Measurements from ENCODE around the gene RIMBP3C.
"Not testable (repeated sequence)": the region's sequence is repeated elsewhere in the genome, so short reads cannot be mapped to it uniquely, and the experiment has no call there.

The RIMBP3C gene

GRCh38 chr22:21571679-21572078, 20.4 kb upstream of the RIMBP3C start:
- DNase-seq = no peak

DNA sequence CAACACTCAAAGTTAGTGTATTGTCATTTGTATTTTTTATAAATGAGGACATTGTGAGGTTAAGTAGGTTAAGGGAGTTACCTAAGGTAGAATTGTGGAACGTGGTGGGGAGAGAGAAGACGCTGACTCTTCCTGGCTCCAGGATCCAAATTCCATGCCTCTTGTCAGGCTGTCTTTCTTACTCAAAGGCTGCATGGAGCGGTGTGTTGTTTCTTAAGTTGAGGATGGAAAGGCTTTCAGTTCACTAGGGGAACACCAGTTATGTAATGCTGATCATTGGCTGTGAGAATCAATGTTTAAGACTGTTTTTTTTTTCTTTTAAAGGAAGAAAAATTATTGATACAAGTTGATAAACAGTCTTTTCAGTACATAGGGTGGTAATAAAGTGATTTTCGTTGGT, 19.1 kb upstream of the RIMBP3C start:
- DNase-seq = no peak

GRCh38 chr22:21569459-21570170, 18.4 kb upstream of the RIMBP3C start:
- no peak for DNase-seq

DNA sequence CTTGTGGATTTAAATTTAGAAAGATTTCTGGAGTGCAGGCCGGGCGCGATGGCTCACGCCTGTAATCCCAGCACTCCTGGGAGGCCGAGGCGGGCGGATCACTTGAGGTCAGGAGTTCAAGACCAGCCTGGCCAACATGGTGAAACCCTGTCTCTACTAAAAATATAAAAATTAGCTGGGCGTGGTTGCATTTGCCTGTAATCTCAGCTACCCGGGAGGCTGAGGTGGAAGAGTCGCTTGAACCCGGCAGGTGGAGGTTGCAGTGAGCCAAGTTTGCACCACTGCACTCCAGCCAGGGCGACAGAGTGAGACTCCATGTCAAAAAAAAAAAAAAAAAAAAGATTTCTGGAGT, 17.8 kb upstream of the RIMBP3C start:
- DNase-seq = not testable (repeated sequence)

- DNase-seq = peak; percentile 64
Observed at GRCh38 chr22:21568347-21569075, 17.2 kb upstream of the RIMBP3C start.

DNA sequence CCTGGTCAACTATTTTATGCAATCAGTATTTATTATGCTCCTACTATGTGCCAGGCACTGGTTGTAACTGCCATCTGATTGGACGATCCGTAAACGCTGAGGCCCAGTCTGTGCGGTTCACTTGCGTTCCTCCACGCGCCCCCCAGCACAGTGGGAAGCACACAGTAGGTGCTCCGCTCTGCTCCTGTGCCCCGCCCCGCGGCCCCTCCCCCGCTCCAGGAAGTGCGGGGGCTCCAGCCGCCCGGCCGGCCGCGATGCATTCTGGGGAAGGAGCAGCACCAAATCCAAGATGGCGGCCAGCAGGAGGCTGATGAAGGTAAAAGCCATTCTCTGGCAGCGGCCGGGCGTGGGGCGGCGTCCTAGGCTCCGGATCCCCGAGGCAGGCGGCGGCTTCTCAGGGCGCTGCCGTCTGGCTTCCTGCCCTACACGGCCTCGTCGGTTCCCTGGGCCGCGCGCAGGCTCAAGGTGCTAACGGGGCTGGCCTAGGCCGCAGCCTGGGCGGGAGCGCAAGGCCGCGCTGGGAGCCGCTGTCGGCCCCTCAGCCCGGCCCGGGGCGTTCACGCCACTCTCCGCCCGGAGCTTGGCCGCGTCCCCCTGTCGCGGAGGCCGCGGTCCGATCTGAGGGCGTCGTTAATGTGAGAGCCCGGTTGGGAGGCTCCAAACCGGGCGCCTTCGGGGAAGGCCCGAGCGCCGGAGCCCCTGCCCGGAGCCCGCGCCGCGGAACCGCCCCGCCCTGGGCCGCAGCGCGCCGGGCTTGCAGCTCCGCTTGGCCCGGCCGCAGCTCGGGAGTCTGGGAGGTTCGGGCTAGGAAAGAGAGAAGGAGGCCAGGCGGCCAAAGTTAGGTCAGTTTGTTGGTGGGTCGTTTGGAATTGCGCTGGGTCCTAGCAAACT, 16.4 kb upstream of the RIMBP3C start, which contains the start of gene UBE2L3:
Gene UBE2L3 (plus strand): TSS at position 259 of the 891 bp plus-strand sequence. CDS start 31 bp downstream, at position 290.
- peak; percentile 86 for DNase-seq

DNA sequence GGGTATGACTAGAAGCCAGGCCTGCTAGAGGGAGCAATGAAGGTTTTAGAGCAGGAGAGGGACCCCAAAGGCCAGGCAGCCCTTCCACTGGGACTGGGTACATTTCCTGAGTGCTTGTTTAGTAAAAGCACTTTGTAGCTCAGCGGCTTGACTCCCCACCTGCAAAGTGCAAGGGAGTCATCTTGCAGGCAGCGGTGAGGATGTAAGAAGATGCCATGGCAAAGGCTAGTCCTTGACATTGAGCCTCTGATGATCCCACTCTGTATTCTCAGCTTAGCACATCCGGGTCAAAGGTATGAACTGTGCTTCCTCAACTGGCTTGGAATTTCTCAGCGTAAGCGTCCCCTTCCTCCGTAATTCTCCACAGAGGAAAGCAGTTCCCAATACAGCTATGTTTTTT, 13.2 kb upstream of the RIMBP3C start:
- DNase-seq = no peak

- DNase-seq = no peak
Observed at GRCh38 chr22:21563912-21564311, 12.7 kb upstream of the RIMBP3C start.

DNA sequence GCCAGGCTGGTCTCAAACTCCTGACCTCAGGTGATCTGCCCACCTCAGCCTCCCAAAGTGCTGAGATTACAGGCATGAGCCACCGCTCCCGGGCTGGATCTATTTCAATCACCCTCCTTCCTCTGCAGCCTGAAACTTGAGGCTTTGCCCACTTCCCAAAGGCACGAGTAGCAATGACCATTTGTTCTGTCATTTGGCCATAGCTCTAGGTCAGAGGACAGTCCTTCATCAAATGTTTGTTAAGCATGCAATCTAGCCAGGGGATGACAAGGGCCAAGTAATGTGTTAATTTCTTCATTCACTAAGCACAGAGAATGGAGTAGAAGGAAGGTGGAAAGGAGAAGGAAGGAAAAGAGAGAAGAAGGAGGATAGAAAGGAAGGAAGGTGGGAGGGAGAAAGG, 9.4 kb upstream of the RIMBP3C start:
- not testable (repeated sequence) for DNase-seq

DNA sequence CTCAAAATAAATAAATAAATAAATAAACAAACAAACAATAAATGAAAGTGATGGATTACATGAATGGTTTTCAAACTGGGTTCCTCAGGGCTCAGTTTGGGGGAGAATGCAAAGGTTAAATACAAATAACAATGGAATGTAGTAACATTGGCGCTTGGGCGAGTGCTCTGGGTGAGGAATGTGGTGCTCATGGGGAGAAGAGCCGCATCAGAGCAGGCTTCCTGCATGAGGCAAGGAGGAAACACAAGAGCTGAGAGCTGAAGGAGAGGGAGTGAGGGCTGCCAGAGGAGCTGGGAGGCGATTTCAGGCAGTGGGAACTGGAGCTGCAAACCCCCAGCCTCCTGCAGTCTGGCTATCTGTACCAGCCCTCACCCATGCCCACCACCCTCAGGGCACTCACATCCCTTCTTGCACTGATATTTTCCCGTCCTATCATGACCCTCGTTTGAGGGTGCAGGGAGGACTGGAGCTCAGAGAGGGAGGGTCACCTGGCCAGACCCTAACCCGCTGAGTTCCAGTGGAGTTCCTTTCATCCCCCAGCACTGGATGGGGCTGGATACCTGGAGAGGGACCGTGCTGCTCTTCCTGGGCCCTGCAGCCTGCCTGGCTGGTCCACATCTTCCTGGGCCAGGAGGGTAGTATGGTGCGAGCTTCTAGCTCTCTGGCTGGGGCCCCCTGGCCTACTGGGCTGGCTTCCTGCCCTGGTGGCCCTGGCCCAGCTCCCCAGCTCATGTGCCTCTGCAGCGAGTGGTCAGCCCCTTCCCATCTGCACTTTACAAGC, 8.3 kb upstream of the RIMBP3C start:
- DNase-seq = not testable (repeated sequence)

GRCh38 chr22:21550678-21551047, 598 bp downstream of the RIMBP3C start:
- not testable (repeated sequence) for DNase-seq

GRCh38 chr22:21550008-21550677, 1.1 kb downstream of the RIMBP3C start:
- DNase-seq = not testable (repeated sequence)

- not testable (repeated sequence) for DNase-seq
Observed at GRCh38 chr22:21549558-21549957, 1.7 kb downstream of the RIMBP3C start.

- DNase-seq = not testable (repeated sequence)
Observed at GRCh38 chr22:21544432-21545322, 6.6 kb downstream of the RIMBP3C start.

DNA sequence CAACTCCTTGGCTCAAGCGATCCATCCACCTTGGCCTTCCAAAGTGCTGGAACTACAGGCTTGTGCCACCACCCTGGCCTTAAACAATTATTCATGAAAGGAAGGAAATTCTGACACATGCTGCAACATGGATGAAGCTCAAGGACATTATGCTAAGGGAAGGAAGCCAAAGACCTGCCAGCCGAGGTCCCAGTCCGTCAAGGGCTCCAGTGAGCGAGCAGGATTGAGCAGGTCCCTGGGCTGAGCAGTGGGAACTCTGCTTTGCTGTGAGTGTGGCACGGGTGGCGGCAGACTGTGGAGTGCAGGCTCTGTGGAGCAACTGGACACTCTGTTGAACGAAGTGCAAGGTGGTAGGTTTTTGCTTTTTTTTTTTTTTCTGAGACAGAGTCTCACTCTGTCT, 11.4 kb downstream of the RIMBP3C start:
- not testable (repeated sequence) for DNase-seq

- DNase-seq = not testable (repeated sequence)
Observed at GRCh38 chr22:21532863-21533648, 18.2 kb downstream of the RIMBP3C start.

DNA sequence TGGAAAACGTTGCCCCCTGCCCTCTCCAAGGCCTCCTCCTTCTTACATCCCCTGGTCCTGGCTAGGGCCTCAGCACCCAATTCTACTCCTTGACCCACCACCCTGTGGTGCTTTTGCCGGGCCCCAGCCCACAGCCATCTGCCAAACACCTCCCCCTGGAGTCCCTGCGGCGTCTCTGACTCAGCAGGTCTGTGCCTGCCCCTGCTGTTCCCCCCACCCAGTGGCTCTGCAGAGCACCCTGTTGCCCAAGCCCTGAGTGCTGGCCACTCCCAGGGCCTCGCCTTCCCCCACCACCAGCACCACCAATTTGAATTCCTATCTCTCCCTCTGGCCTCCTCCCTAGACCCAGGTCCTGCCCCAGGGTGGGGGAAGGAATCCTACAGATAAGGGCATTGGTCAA, 19.7 kb downstream of the RIMBP3C start:
- not testable (repeated sequence) for DNase-seq

GRCh38 chr22:21526705-21527500, 24.4 kb downstream of the RIMBP3C start:
- DNase-seq = not testable (repeated sequence)
